ENCODE data around the gene HES1.

DNA sequence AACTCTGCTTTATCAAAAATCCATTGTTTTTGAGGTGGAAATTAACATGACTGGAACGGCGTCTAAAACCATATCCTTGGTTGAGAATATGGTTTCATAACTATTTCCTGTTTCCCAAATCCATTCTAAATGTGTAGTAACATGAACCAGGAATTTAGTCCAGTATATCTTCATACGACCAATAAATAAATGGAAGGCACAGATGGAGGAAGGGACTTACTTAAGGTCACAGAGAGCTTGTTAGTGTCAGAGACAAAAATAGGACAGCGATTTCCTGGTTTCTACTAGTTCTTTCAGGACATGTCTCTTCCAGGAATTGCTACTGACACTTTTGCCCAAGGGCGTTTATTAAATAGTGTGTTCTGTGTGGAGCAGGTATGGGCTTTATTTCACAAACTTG, 41.2 kb downstream of the HES1 start:
- no peak for TF ChIP-seq EZH2 (IDR thresholded peaks at IDR 0.05; ENCODE audit: insufficient read depth, poor library complexity, severe bottlenecking)
- TF ChIP-seq EZH2phosphoT487 (IDR thresholded peaks at IDR 0.05; ENCODE audit: insufficient read depth, low read depth) = no peak

All from GM23248 (cell line).